Caco-2 (cell line): Measurements from ENCODE around the gene RPS25. TPM values are rescaled to one million over a fixed set of nuclear protein-coding genes. Genes with fewer than 3 reads are reported as not detected.

Source experiments
- BruUV-seq: library from RNA; stranded (reverse); fragments of 400-500 nt; replicated peaks from 2 replicates; lab custom pipeline; 2021; lab: Mats Ljungman, UMichigan
- CTCF ChIA-PET: fragments of 300-600 bp; sonication (Branson Sonifier 250); formaldehyde crosslinking; loops from one replicate; lab custom pipeline; 2022; ENCODE audit warnings: antibody characterized with exemption; lab: Charles Lee
- POLR2A ChIA-PET: fragments of 300-600 bp; sonication (Branson Sonifier 250); formaldehyde crosslinking; loops from one replicate; lab custom pipeline; 2022; ENCODE audit warnings: antibody characterized with exemption; lab: Charles Lee
- DNase-seq, 2 experiments: peaks; one replicate each; pipeline versions ENCODE4 v3.0.0 to v3.0.0-alpha.2; 2020 to 2022
- H3K27me3 ChIP-seq: replicated peaks from 2 replicates; pipeline ENCODE4 v1.6.0; 2011; ENCODE audit warnings: low read length; ENCODE audit not compliant: control insufficient read depth, insufficient read depth
- H3K36me3 ChIP-seq: 2 replicates; pipeline ENCODE4 v1.5.1; 2011; ENCODE audit warnings: low read length; ENCODE audit not compliant: control insufficient read depth, insufficient read depth
- H3K4me1 ChIP-seq: fragments of 250-450 bp; sonication (Bioruptor Pico); 2 replicates; pipeline ENCODE4 v1.5.1; 2020; ENCODE audit warnings: mild to moderate bottlenecking
- H3K4me3 ChIP-seq: 2 replicates; pipeline ENCODE4 v1.5.1; 2011; ENCODE audit warnings: low read depth, mild to moderate bottlenecking, control low read depth, low read length
- H3K9me3 ChIP-seq: fragments of 250-450 bp; sonication (Bioruptor Pico); 2 replicates; pipeline ENCODE4 v1.5.1; 2020; ENCODE audit warnings: mild to moderate bottlenecking, moderate library complexity
- H3K27ac Mint-ChIP-seq: one replicate; pipeline ENCODE4 v1.8.0; 2022; ENCODE audit warnings: mixed read lengths; ENCODE audit not compliant: unreplicated experiment
- H3K27me3 Mint-ChIP-seq: one replicate; pipeline ENCODE4 v1.8.0; 2022; ENCODE audit warnings: mixed read lengths; ENCODE audit not compliant: insufficient read depth, unreplicated experiment
- H3K36me3 Mint-ChIP-seq: one replicate; pipeline ENCODE4 v1.8.0; 2022; ENCODE audit warnings: mild to moderate bottlenecking, mixed read lengths; ENCODE audit not compliant: insufficient read depth, unreplicated experiment
- H3K4me1 Mint-ChIP-seq: one replicate; pipeline ENCODE4 v1.8.0; 2022; ENCODE audit warnings: low read depth, mixed read lengths; ENCODE audit not compliant: unreplicated experiment
- H3K4me3 Mint-ChIP-seq: one replicate; pipeline ENCODE4 v1.8.0; 2022; ENCODE audit warnings: mild to moderate bottlenecking, moderate library complexity, mixed read lengths; ENCODE audit not compliant: unreplicated experiment
- H3K9me3 Mint-ChIP-seq: one replicate; pipeline ENCODE4 v1.8.0; 2022; ENCODE audit warnings: mixed read lengths; ENCODE audit not compliant: unreplicated experiment
- CTCF ChIP-seq, 2 experiments: fragments of 200-600 bp in 1 of 2; IDR thresholded peaks; 1 replicate in 1 of 2; 2 replicates in 1 of 2; pipeline versions ENCODE4 v1.5.1 to v1.8.0; 2011 to 2022; ENCODE audit warnings: antibody characterized with exemption in 1 of 2, control low read depth in 1 of 2, inconsistent platforms in 1 of 2, low read depth in 1 of 2, low read length in 1 of 2, mild to moderate bottlenecking in 1 of 2, moderate library complexity in 1 of 2; ENCODE audit not compliant: insufficient read depth in 1 of 2, severe bottlenecking in 1 of 2, unreplicated experiment in 1 of 2
- intact Hi-C: fragments of 100-400 bp; cut with micrococcal nuclease; formaldehyde crosslinking; loops from one replicate; pipeline ENCODE4 v1.10.0; 2022; ENCODE audit not compliant: unreplicated experiment
- total RNA-seq: library from RNA; stranded (reverse); gene quantifications from 2 replicates; pipeline ENCODE4 v1.2.3, GENCODE V29; 2022

RPS25 gene
- total RNA-seq, 1 experiment from 2014 or later, result 1,811 TPM

GRCh38 chr11:119049081-119049480, 30.9 kb upstream of the RPS25 start:
- Mint-ChIP-seq H3K4me3 (no peak overlapping the region), H3K36me3 (peaks cover 98% of the 10 kb centered on the region), H3K4me1 (peaks cover 10% of the 10 kb centered on the region), H3K27me3 (no peaks in the 10 kb centered on the region), H3K9me3 (no peaks in the 10 kb centered on the region), H3K27ac (no peak overlapping the region)
- ChIA-PET CTCF (no interaction called here), POLR2A (interaction anchor here (0.6 kb wide), 1 partner anchor 211 kb away, joined by 3 read pairs; no protein-coding TSS in a partner anchor)
- no peak for TF ChIP-seq CTCF (IDR thresholded peaks at IDR 0.05; ENCODE audit: insufficient read depth in 1 of 2, low read depth in 1 of 2, low read length in 1 of 2, severe bottlenecking in 1 of 2, unreplicated experiment in 1 of 2)
- Histone ChIP-seq H3K4me3 (no peak overlapping the region), H3K9me3 (no peaks in the 10 kb centered on the region), H3K36me3 (peaks cover 27% of the 10 kb centered on the region), H3K4me1 (peaks cover 6% of the 10 kb centered on the region; the same call in 1 of the 2 replicates), H3K27me3 (no peaks in the 10 kb centered on the region)
- intact Hi-C loops, result no loop called here
- DNase-seq, result no peak
- BruUV-seq, result no TSS peak

GRCh38 chr11:119048644-119049043, 30.5 kb upstream of the RPS25 start:
- TF ChIP-seq CTCF (IDR thresholded peaks at IDR 0.05; ENCODE audit: insufficient read depth in 1 of 2, low read depth in 1 of 2, low read length in 1 of 2, severe bottlenecking in 1 of 2, unreplicated experiment in 1 of 2), result no peak
- Histone ChIP-seq H3K4me1 (peaks cover 6% of the 10 kb centered on the region; the same call in 1 of the 2 replicates), H3K9me3 (no peaks in the 10 kb centered on the region), H3K36me3 (peaks cover 25% of the 10 kb centered on the region), H3K27me3 (no peaks in the 10 kb centered on the region), H3K4me3 (no peak overlapping the region)
- Mint-ChIP-seq H3K9me3 (no peaks in the 10 kb centered on the region), H3K27me3 (no peaks in the 10 kb centered on the region), H3K27ac (no peak overlapping the region), H3K4me3 (no peak overlapping the region), H3K36me3 (peaks cover 98% of the 10 kb centered on the region), H3K4me1 (peaks cover 10% of the 10 kb centered on the region)
- no peak for DNase-seq
- CTCF ChIA-PET, result no interaction called here
- intact Hi-C loops, result no loop called here
- POLR2A ChIA-PET, result interaction anchor here (0.6 kb wide), 1 partner anchor 211 kb away, joined by 3 read pairs; no protein-coding TSS in a partner anchor
- BruUV-seq, result no TSS peak

GRCh38 chr11:119047205-119047604, 29.1 kb upstream of the RPS25 start:
- peaks cover 21% of the 10 kb centered on the region for H3K36me3 ChIP-seq

More at GRCh38 chr11:119047205-119047604, 29.1 kb upstream of the RPS25 start:
- Histone ChIP-seq H3K4me1 (peaks cover 6% of the 10 kb centered on the region; the same call in 1 of the 2 replicates), H3K27me3 (no peaks in the 10 kb centered on the region), H3K4me3 (no peak overlapping the region), H3K9me3 (no peaks in the 10 kb centered on the region)
- Mint-ChIP-seq H3K4me3 (no peak overlapping the region), H3K4me1 (peaks cover 10% of the 10 kb centered on the region), H3K36me3 (peaks cover 86% of the 10 kb centered on the region), H3K9me3 (no peaks in the 10 kb centered on the region), H3K27me3 (no peaks in the 10 kb centered on the region), H3K27ac (no peak overlapping the region)
- DNase-seq, result no peak
- ChIA-PET CTCF (no interaction called here), POLR2A (interaction anchor here (0.7 to 1.0 kb wide), 2 partner anchors 8 to 48 kb away, joined by 3 to 4 read pairs; no protein-coding TSS in a partner anchor)
- TF ChIP-seq CTCF (IDR thresholded peaks at IDR 0.05; ENCODE audit: insufficient read depth in 1 of 2, low read depth in 1 of 2, low read length in 1 of 2, severe bottlenecking in 1 of 2, unreplicated experiment in 1 of 2), result no peak
- intact Hi-C loops, result no loop called here
- no TSS peak for BruUV-seq
